ENCODE results near the gene CCDC57.

Gene CCDC57

GRCh38 chr17:82246365-82247181, 33.9 kb upstream of the CCDC57 start:
- Histone ChIP-seq H3K27me3 (replicated peaks) (no peaks in the 10 kb centered on the region), H3K36me3 (replicated peaks) (peaks cover 95% of the 10 kb centered on the region), H3K4me3 (ENCODE audit: low read depth, low read length) (no peak overlapping the region), H3K27ac (peak overlapping the region; percentile 63)
- TF ChIP-seq, protein P1, sequence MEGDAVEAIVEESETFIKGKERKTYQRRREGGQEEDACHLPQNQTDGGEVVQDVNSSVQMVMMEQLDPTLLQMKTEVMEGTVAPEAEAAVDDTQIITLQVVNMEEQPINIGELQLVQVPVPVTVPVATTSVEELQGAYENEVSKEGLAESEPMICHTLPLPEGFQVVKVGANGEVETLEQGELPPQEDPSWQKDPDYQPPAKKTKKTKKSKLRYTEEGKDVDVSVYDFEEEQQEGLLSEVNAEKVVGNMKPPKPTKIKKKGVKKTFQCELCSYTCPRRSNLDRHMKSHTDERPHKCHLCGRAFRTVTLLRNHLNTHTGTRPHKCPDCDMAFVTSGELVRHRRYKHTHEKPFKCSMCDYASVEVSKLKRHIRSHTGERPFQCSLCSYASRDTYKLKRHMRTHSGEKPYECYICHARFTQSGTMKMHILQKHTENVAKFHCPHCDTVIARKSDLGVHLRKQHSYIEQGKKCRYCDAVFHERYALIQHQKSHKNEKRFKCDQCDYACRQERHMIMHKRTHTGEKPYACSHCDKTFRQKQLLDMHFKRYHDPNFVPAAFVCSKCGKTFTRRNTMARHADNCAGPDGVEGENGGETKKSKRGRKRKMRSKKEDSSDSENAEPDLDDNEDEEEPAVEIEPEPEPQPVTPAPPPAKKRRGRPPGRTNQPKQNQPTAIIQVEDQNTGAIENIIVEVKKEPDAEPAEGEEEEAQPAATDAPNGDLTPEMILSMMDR (IDR thresholded peaks at IDR 0.05; ENCODE audit: low read depth, low read length, missing control alignments), result no peak
- DNase-seq, result peak; percentile 43
- in situ Hi-C loops (cut with HindIII; ENCODE audit: low pct_ligation_motif_present, low sequenced_read_pairs), result no loop called here

GRCh38 chr17:82246040-82246364, 33.4 kb upstream of the CCDC57 start:
- Histone ChIP-seq H3K27me3 (replicated peaks) (no peaks in the 10 kb centered on the region), H3K27ac (no peak overlapping the region), H3K36me3 (replicated peaks) (peaks cover 92% of the 10 kb centered on the region), H3K4me3 (ENCODE audit: low read depth, low read length) (no peak overlapping the region)
- in situ Hi-C loops (cut with HindIII; ENCODE audit: low pct_ligation_motif_present, low sequenced_read_pairs), result no loop called here
- no peak for DNase-seq
- TF ChIP-seq, protein P1 (IDR thresholded peaks at IDR 0.05; ENCODE audit: low read depth, low read length, missing control alignments), result no peak

- no peak overlapping the region for H3K4me3 ChIP-seq (ENCODE audit: low read depth, low read length)
Measured at GRCh38 chr17:82245134-82246039, 32.7 kb upstream of the CCDC57 start.

GRCh38 chr17:82244413-82245133, 31.9 kb upstream of the CCDC57 start:
- no peak for DNase-seq
- peaks cover 80% of the 10 kb centered on the region for H3K36me3 ChIP-seq (replicated peaks)

More at GRCh38 chr17:82245134-82246039, 32.7 kb upstream of the CCDC57 start:
- Histone ChIP-seq H3K36me3 (replicated peaks) (peaks cover 86% of the 10 kb centered on the region), H3K27ac (no peak overlapping the region), H3K27me3 (replicated peaks) (no peaks in the 10 kb centered on the region)
- TF ChIP-seq, protein P1 (IDR thresholded peaks at IDR 0.05; ENCODE audit: low read depth, low read length, missing control alignments), result no peak
- in situ Hi-C loops (cut with HindIII; ENCODE audit: low pct_ligation_motif_present, low sequenced_read_pairs), result no loop called here
- no peak for DNase-seq

More at GRCh38 chr17:82244413-82245133, 31.9 kb upstream of the CCDC57 start:
- TF ChIP-seq, protein P1 (IDR thresholded peaks at IDR 0.05; ENCODE audit: low read depth, low read length, missing control alignments), result peak; percentile 79
- in situ Hi-C loops (cut with HindIII; ENCODE audit: low pct_ligation_motif_present, low sequenced_read_pairs), result no loop called here
- Histone ChIP-seq H3K27me3 (replicated peaks) (no peaks in the 10 kb centered on the region), H3K27ac (no peak overlapping the region), H3K4me3 (ENCODE audit: low read depth, low read length) (no peak overlapping the region)
